HepG2 (cell line): ENCODE data around the gene SHROOM2. TPM values are rescaled to one million over a fixed set of nuclear protein-coding genes. Genes with fewer than 3 reads are reported as not detected.

Experiments used
- ATAC-seq: fragments of 200-7000 bp; cut with Tn5 transposase; 3 replicates; pipeline ENCODE4 v1.9.1; 2020; ENCODE audit warnings: mild to moderate bottlenecking, moderate library complexity
- BruUV-seq: library from RNA; stranded (reverse); fragments of 400-500 nt; replicated peaks from 2 replicates; lab custom pipeline; 2021; lab: Mats Ljungman, UMichigan
- CTCF ChIA-PET: fragments of 300-600 bp; formaldehyde crosslinking; extraction: SDS; loops from one replicate; lab custom pipeline; 2021; ENCODE audit warnings: low total read pairs, inconsistent platforms, low intra/inter-chr PET ratio; lab: Yijun Ruan, JAX
- POLR2A ChIA-PET: fragments of 350-600 bp; sonication (Branson Sonifier 250); formaldehyde crosslinking; loops from one replicate; lab custom pipeline; 2020; ENCODE audit warnings: antibody characterized with exemption, inconsistent platforms; lab: Yijun Ruan, JAX
- DNase-seq: peaks from one replicate; pipeline ENCODE4 v3.0.0-alpha.2; 2015; ENCODE audit warnings: low spot score
- FAIRE-seq: peaks from 3 replicates; lab custom pipeline; 2011; peaks lifted over from hg19 to GRCh38; lab: Jason Lieb, UNC
- H2AFZ ChIP-seq: one replicate; pipeline ENCODE4 v1.6.1; 2011; ENCODE audit warnings: low read length, inconsistent platforms
- H3K27ac ChIP-seq: fragments of 300-600 bp; 3 replicates; pipeline ENCODE4 v1.8.0; 2011; ENCODE audit warnings: mixed run types, mild to moderate bottlenecking, mixed read lengths, low read length, inconsistent platforms; ENCODE audit not compliant: insufficient read depth; ENCODE audit errors: extremely low read length
- H3K27me3 ChIP-seq, 2 experiments: fragments of 200-600 bp in 1 of 2; 2 replicates in 1 of 2; 3 replicates in 1 of 2; pipeline versions ENCODE4 v1.6.0 to v1.8.0; 2011; ENCODE audit warnings: low read length in 2 of 2, mild to moderate bottlenecking in 2 of 2, moderate library complexity in 2 of 2, inconsistent platforms in 1 of 2; ENCODE audit not compliant: insufficient read depth in 2 of 2, control insufficient read depth in 1 of 2
- H3K36me3 ChIP-seq, 2 experiments: fragments of 200-600 bp in 1 of 2; replicated peaks in 1 of 2; 2 replicates in 1 of 2; 3 replicates in 1 of 2; pipeline versions ENCODE4 v1.5.1 to v1.8.0; 2011; ENCODE audit warnings: low read length in 2 of 2, inconsistent platforms in 1 of 2; ENCODE audit not compliant: insufficient read depth in 2 of 2, control insufficient read depth in 1 of 2
- H3K4me1 ChIP-seq: 2 replicates; pipeline ENCODE4 v1.5.1; 2012; ENCODE audit warnings: low read length, inconsistent platforms; ENCODE audit not compliant: insufficient read depth
- H3K4me2 ChIP-seq: 2 replicates; pipeline ENCODE4 v1.6.0; 2011; ENCODE audit warnings: low read depth, low read length, inconsistent platforms
- H3K4me3 ChIP-seq, 3 experiments: fragments of 200-600 bp in 1 of 3; sonication (generic), shearing (Covaris generic) in 1 of 3; replicated peaks in 1 of 3; 2 replicates each; pipeline ENCODE4 v1.5.1; 2011 to 2016; ENCODE audit warnings: low read length in 3 of 3, inconsistent platforms in 2 of 3, low read depth in 2 of 3, mild to moderate bottlenecking in 2 of 3, control low read depth in 1 of 3, mixed read lengths in 1 of 3; ENCODE audit not compliant: insufficient read depth in 1 of 3
- H3K79me2 ChIP-seq: one replicate; pipeline ENCODE4 v1.6.1; 2011; ENCODE audit warnings: low read length, inconsistent platforms; ENCODE audit not compliant: insufficient read depth
- H3K9ac ChIP-seq: 2 replicates; pipeline ENCODE4 v1.6.0; 2011; ENCODE audit warnings: mild to moderate bottlenecking, low read depth, low read length, inconsistent platforms; ENCODE audit not compliant: insufficient read depth
- H3K9me3 ChIP-seq: 2 replicates; pipeline ENCODE4 v1.5.1; 2012; ENCODE audit warnings: mild to moderate bottlenecking, low read length
- H4K20me1 ChIP-seq: 2 replicates; pipeline ENCODE4 v1.6.0; 2011; ENCODE audit warnings: inconsistent platforms, mild to moderate bottlenecking, low read length, moderate library complexity; ENCODE audit not compliant: insufficient read depth
- CEBPG ChIP-seq: IDR thresholded peaks from 2 replicates; pipeline ENCODE4 v1.6.1; 2016
- CHD4 ChIP-seq: fragments of 200-600 bp; sonication (generic); IDR thresholded peaks from 2 replicates; pipeline ENCODE4 v1.7.0; 2017; ENCODE audit warnings: mild to moderate bottlenecking, low read length, borderline replicate concordance
- CREB1 ChIP-seq, 2 experiments: fragments of 450-650 bp in 1 of 2; IDR thresholded peaks; 2 replicates each; pipeline ENCODE4 v1.6.1; 2016 to 2017; ENCODE audit warnings: control low read depth in 1 of 2, mild to moderate bottlenecking in 1 of 2, missing compliant biosample characterization in 1 of 2, missing genetic modification characterization in 1 of 2
- KLF15 ChIP-seq: sonication (generic); formaldehyde crosslinking; IDR thresholded peaks from 2 replicates; pipeline ENCODE4 v1.8.1; 2023; ENCODE audit warnings: borderline replicate concordance, mild to moderate bottlenecking, inconsistent platforms, missing genetic modification reagents, mixed read lengths
- MIXL1 ChIP-seq: IDR thresholded peaks from 2 replicates; pipeline ENCODE4 v1.6.1; 2016
- ZNF225 ChIP-seq: sonication (generic); formaldehyde crosslinking; IDR thresholded peaks from 2 replicates; pipeline ENCODE4 v1.4.0; 2020; ENCODE audit warnings: mild to moderate bottlenecking, missing genetic modification reagents
- ZNF235 ChIP-seq: sonication (generic); formaldehyde crosslinking; IDR thresholded peaks from 2 replicates; pipeline ENCODE4 v1.8.1; 2023; ENCODE audit warnings: mild to moderate bottlenecking, missing genetic modification reagents, borderline replicate concordance
- ZNF850 ChIP-seq: sonication (generic); formaldehyde crosslinking; conservative IDR thresholded peaks from 2 replicates; pipeline ENCODE4 v1.9.0; 2021; ENCODE audit warnings: mild to moderate bottlenecking, missing genetic modification reagents
- WGBS: methylation state at CpG from one replicate; pipeline ENCODE4 v1.1.6; 2017; ENCODE audit warnings: low lambda C conversion rate; 5-methylcytosine and 5-hydroxymethylcytosine counted together
- in situ Hi-C: cut with HindIII; loops from 2 replicates; pipeline ENCODE4 v1.10.0; 2017; ENCODE audit warnings: low pct_unique_long_range_greater_than_20kb; ENCODE audit not compliant: extremely low pct_ligation_motif_present
- intact Hi-C: fragments of 100-400 bp; cut with micrococcal nuclease; formaldehyde crosslinking; loops from one replicate; pipeline ENCODE4 v1.10.0; 2022; ENCODE audit not compliant: unreplicated experiment
- polyA plus RNA-seq, 8 experiments: library from polyadenylated mRNA; depleted of rRNA in 3 of 8; stranded (reverse) in 7 of 8; unstranded in 1 of 8; fragments of >200 nt; fragmentation: Illumina TruSeq in 4 of 8; extraction: Trizol in 4 of 8; gene quantifications; 2 replicates each; pipeline versions ENCODE4 v1.2.1 to v1.2.3, GENCODE V29; 2011 to 2016; ENCODE audit warnings: low read depth in 4 of 8, missing spikeins in 1 of 8, mixed read lengths in 1 of 8; ENCODE audit not compliant: insufficient read depth in 1 of 8
- total RNA-seq, 5 experiments: library from RNA; depleted of rRNA; stranded (reverse); fragments of >200 nt; fragmentation: Illumina TruSeq; extraction: Trizol; gene quantifications; 2 replicates each; pipeline ENCODE4 v1.2.3, GENCODE V29; 2016; ENCODE audit warnings: low read depth in 1 of 5

The SHROOM2 gene
- total and polyA plus RNA-seq, 2 of the 13 experiments (the other 11 are each of a cell fraction or from before 2014, with no cell fraction given): 0.92 to 1.4 TPM

DNA sequence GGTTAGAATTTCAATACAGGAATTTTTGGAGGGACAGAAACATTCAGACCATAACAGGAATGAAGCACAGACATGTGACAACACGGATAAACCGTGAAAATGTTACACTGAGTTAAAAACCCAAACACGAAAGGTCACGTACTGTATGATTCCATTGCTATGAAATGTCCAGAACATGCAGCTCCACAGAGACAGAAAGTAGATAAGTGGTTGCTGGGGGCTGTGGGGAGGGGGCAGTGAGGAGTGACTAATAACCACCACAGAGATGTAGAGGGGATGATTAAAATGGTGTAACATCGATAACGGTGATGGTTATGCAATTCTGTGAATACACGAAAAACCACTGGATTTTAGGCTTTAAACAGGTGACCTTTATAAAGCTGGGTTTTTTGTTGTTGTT is 28.9 kb upstream of the SHROOM2 start (continued):
- TF ChIP-seq ZNF225 (CRISPR knock-in tag): no peak
- TF ChIP-seq ZNF235 (CRISPR knock-in tag): no peak
- TF ChIP-seq CHD4: no peak

DNA sequence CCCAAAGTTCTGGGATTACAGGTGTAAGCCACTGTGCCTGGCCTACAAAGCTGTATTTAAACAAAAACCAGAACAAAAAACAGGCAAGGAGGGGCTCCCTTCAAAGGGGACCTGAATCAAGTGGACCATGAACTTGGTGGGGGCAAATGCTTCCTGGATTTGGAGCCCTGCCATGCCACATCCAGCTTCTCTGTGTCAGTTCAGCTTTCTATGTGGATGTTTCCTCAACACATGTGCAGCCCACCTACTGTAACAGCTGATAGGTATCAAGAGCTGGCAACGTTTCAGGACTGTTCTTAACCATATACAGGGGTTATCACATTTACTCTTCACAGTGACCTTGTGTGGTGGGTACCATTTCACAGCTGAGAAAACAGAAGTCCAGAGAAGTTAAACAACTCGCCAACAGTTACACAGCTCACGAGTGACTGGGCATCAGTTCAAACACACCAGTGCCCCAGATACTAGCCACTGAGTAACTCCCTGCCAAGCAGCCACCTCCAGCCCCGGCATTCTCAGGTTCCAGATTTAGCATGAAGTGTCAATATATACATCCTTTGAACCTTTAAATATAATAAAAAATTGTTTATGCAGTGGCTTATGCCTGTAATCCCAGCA is 28.1 kb upstream of the SHROOM2 start:
- intact Hi-C loops: no loop called here
- Histone ChIP-seq H3K79me2 (no peaks in the 10 kb centered on the region), H3K9me3 (no peaks in the 10 kb centered on the region), H3K27ac (no peak overlapping the region), H3K27me3 (no peaks in the 10 kb centered on the region), H2AFZ (no peak overlapping the region), H3K9ac (no peak overlapping the region), H4K20me1 (no peaks in the 10 kb centered on the region), H3K4me1 (no peaks in the 10 kb centered on the region), H3K4me2 (no peak overlapping the region), H3K36me3 (no peaks in the 10 kb centered on the region), H3K4me3 (no peak overlapping the region)
- no peak for DNase-seq
- no peak for FAIRE-seq
- ChIA-PET POLR2A (no interaction called here), CTCF (no interaction called here)
- ATAC-seq: no peak
- BruUV-seq: no TSS peak
- in situ Hi-C loops: no loop called here
- no peak for TF ChIP-seq KLF15 (CRISPR knock-in tag)
- TF ChIP-seq CEBPG (CRISPR knock-in tag): no peak
- TF ChIP-seq MIXL1 (CRISPR knock-in tag): no peak
- 13% methylated on average over 3 of the region's 4 CpGs for WGBS

- Histone ChIP-seq H3K4me1 (no peaks in the 10 kb centered on the region), H3K4me2 (no peak overlapping the region), H3K4me3 (no peak overlapping the region), H3K27me3 (no peaks in the 10 kb centered on the region), H3K9ac (no peak overlapping the region), H3K9me3 (no peaks in the 10 kb centered on the region), H3K27ac (no peak overlapping the region), H3K36me3 (no peaks in the 10 kb centered on the region), H3K79me2 (no peaks in the 10 kb centered on the region), H4K20me1 (no peaks in the 10 kb centered on the region), H2AFZ (no peak overlapping the region)
- WGBS: 57% methylated on average over 7 of the region's 8 CpGs
- in situ Hi-C loops (no loop called here), intact Hi-C loops (no loop called here)
- ATAC-seq (no peak), FAIRE-seq (no peak), DNase-seq (no peak)
- CTCF ChIA-PET: no interaction called here
- POLR2A ChIA-PET: no interaction called here
- BruUV-seq: no TSS peak
- TF ChIP-seq CREB1 (IDR thresholded peaks at IDR 0.05) (0 out of 2 replicates have a peak, but pooled peaks have one; percentile 6), CREB1 (CRISPR knock-in tag; IDR thresholded peaks at IDR 0.05) (no peak), ZNF850 (CRISPR knock-in tag) (no peak)
- TF ChIP-seq, all 625 proteins: peak for 1
Measured at GRCh38 chrX:9759337-9759736, 26.9 kb upstream of the SHROOM2 start.
